Transverse colon (tissue), 4 donors: Measurements from ENCODE around the gene ABCA12. TPM values are rescaled to one million over a fixed set of nuclear protein-coding genes. Genes with fewer than 3 reads are reported as not detected.

Source experiments
- DNase-seq: peaks from one replicate; pipeline ENCODE4 v3.0.0-alpha.2; 2019
- H3K27ac ChIP-seq, 4 donors: fragments of 200-600 bp; sonication (generic); 2 replicates each; pipeline ENCODE4 v1.5.1; 2016 to 2018; ENCODE audit warnings: inconsistent platforms in 4 of 4
- H3K27me3 ChIP-seq: fragments of 200-600 bp; sonication (generic); 2 replicates; pipeline ENCODE4 v1.5.1; 2017; ENCODE audit warnings: inconsistent platforms
- H3K36me3 ChIP-seq, 4 donors: fragments of 200-600 bp; sonication (generic); 2 replicates each; pipeline ENCODE4 v1.5.1; 2017 to 2019; ENCODE audit warnings: inconsistent platforms in 4 of 4
- H3K4me1 ChIP-seq, 4 donors: fragments of 200-600 bp; sonication (generic); 2 replicates each; pipeline ENCODE4 v1.5.1; 2017 to 2020; ENCODE audit warnings: inconsistent platforms in 4 of 4
- H3K4me3 ChIP-seq, 4 donors: fragments of 200-600 bp; sonication (generic); 1 replicate in 1 of 4; 2 replicates in 3 of 4; pipeline versions ENCODE4 v1.5.1 to v1.6.1; 2017 to 2019; ENCODE audit warnings: inconsistent platforms in 4 of 4
- H3K9me3 ChIP-seq, 2 donors: fragments of 200-600 bp; sonication (generic); 2 replicates each; pipeline ENCODE4 v1.5.1; 2017 to 2019; ENCODE audit warnings: inconsistent platforms in 2 of 2
- CTCF ChIP-seq, 5 experiments: fragments of 200-600 bp in 3 of 5; fragments of 450-650 bp in 2 of 5; sonication (generic) in 3 of 5; IDR thresholded peaks; 1 replicate in 2 of 5; 2 replicates in 3 of 5; pipeline ENCODE4 v1.5.1; 2016 to 2017; ENCODE audit warnings: antibody characterized with exemption in 5 of 5, inconsistent platforms in 3 of 5, mild to moderate bottlenecking in 2 of 5, moderate library complexity in 1 of 5
- EP300 ChIP-seq: sonication (generic); formaldehyde crosslinking; IDR thresholded peaks from one replicate; pipeline ENCODE4 v1.6.1; 2017; ENCODE audit warnings: antibody characterized with exemption, low read depth
- POLR2A ChIP-seq: fragments of 450-650 bp; IDR thresholded peaks from one replicate; pipeline ENCODE4 v1.6.1; 2016; ENCODE audit warnings: antibody characterized with exemption, mild to moderate bottlenecking, moderate library complexity
- POLR2AphosphoS5 ChIP-seq, 3 donors: sonication (generic); formaldehyde crosslinking; IDR thresholded peaks; one replicate each; pipeline ENCODE4 v1.6.1; 2016; ENCODE audit warnings: antibody characterized with exemption in 3 of 3
- WGBS, 2 donors: methylation state at CpG; one replicate each; pipeline ENCODE4 v1.1.5; 2018; ENCODE audit warnings: low coverage in 1 of 2; 5-methylcytosine and 5-hydroxymethylcytosine counted together
- in situ Hi-C, 4 donors: fragments of 200-750 bp; cut with MboI; loops; one replicate each; pipeline versions ENCODE4 v1.15.0 to v1.15.1; 2017; ENCODE audit warnings: low sequenced_read_pairs in 3 of 4, low pct_ligation_motif_present in 1 of 4, low pct_unique_long_range_greater_than_20kb in 1 of 4
- intact Hi-C: fragments of 100-400 bp; cut with DNase I; formaldehyde crosslinking; loops from one replicate; pipeline ENCODE4 v1.15.1; 2023; ENCODE audit warnings: low total_unique reads
- total RNA-seq, 4 donors: library from RNA; depleted of rRNA; stranded (reverse); fragments of >200 nt; gene quantifications; one replicate each; pipeline ENCODE4 v1.1.0, GENCODE V29; 2016

Gene ABCA12
- total RNA-seq, 4 donors from 2014 or later: 0.14 to 0.16 TPM; not detected in 2

GRCh38 chr2:215136669-215137328, 1.6 kb downstream of the ABCA12 start:
- no peaks in the 10 kb centered on the region for H3K27me3 ChIP-seq
- no peaks in the 10 kb centered on the region for H3K36me3 ChIP-seq
- 45 to 48% methylated on average over 2 to 3 of the region's 3 CpGs for WGBS, 2 donors
- no peak overlapping the region for H3K4me3 ChIP-seq
- in situ Hi-C loops: no loop called here
- intact Hi-C loops: no loop called here
- no peaks in the 10 kb centered on the region for H3K9me3 ChIP-seq
- H3K27ac ChIP-seq: no peak overlapping the region
- no peaks in the 10 kb centered on the region for H3K4me1 ChIP-seq
- TF ChIP-seq EP300 (no peak), POLR2AphosphoS5 (IDR thresholded peaks at IDR 0.05) (no peak), CTCF (IDR thresholded peaks at IDR 0.05) (no peak), POLR2A (no peak)
- no peak for DNase-seq

GRCh38 chr2:215120401-215120800, 18.0 kb downstream of the ABCA12 start:
- Histone ChIP-seq H3K36me3 (no peaks in the 10 kb centered on the region), H3K9me3 (no peaks in the 10 kb centered on the region), H3K27ac (no peak overlapping the region), H3K4me3 (no peak overlapping the region), H3K4me1 (no peaks in the 10 kb centered on the region), H3K27me3 (no peaks in the 10 kb centered on the region)
- DNase-seq: no peak
- no peak for TF ChIP-seq CTCF (IDR thresholded peaks at IDR 0.05)
- no peak for TF ChIP-seq POLR2AphosphoS5 (IDR thresholded peaks at IDR 0.05)
- no peak for TF ChIP-seq EP300
- TF ChIP-seq POLR2A: no peak
- in situ Hi-C loops (no loop called here), intact Hi-C loops (no loop called here)
- 62 to 70% methylated on average over 3 of the region's 3 CpGs for WGBS, 2 donors

GRCh38 chr2:215119847-215120246, 18.6 kb downstream of the ABCA12 start:
- in situ Hi-C loops (no loop called here), intact Hi-C loops (no loop called here)
- no peaks in the 10 kb centered on the region for H3K36me3 ChIP-seq
- WGBS, 2 donors: 88 to 91% methylated on average over 2 of the region's 2 CpGs
- no peak overlapping the region for H3K4me3 ChIP-seq
- TF ChIP-seq POLR2AphosphoS5 (IDR thresholded peaks at IDR 0.05): no peak
- no peak for TF ChIP-seq POLR2A
- TF ChIP-seq CTCF (IDR thresholded peaks at IDR 0.05): no peak
- TF ChIP-seq EP300: no peak
- no peak overlapping the region for H3K27ac ChIP-seq
- no peaks in the 10 kb centered on the region for H3K4me1 ChIP-seq
- no peaks in the 10 kb centered on the region for H3K27me3 ChIP-seq
- DNase-seq: no peak
- no peaks in the 10 kb centered on the region for H3K9me3 ChIP-seq

GRCh38 chr2:215110918-215111317, 27.5 kb downstream of the ABCA12 start:
- in situ Hi-C loops: no loop called here
- 58 to 75% methylated on average over 3 of the region's 3 CpGs for WGBS, 2 donors

More at GRCh38 chr2:215110918-215111317, 27.5 kb downstream of the ABCA12 start:
- Histone ChIP-seq H3K27me3 (no peaks in the 10 kb centered on the region), H3K4me3 (no peak overlapping the region), H3K36me3 (no peaks in the 10 kb centered on the region), H3K4me1 (no peaks in the 10 kb centered on the region), H3K9me3 (no peaks in the 10 kb centered on the region), H3K27ac (no peak overlapping the region)
- intact Hi-C loops: no loop called here
- no peak for DNase-seq
- no peak for TF ChIP-seq POLR2AphosphoS5 (IDR thresholded peaks at IDR 0.05)
- TF ChIP-seq CTCF (IDR thresholded peaks at IDR 0.05): no peak
- no peak for TF ChIP-seq EP300
- TF ChIP-seq POLR2A: no peak
